ENCODE measurements around the gene CACNG4. TPM values are rescaled to one million over a fixed set of nuclear protein-coding genes. Genes with fewer than 3 reads are reported as not detected.

The CACNG4 gene
- total RNA-seq, 2 experiments from 2014 or later = not detected

DNA sequence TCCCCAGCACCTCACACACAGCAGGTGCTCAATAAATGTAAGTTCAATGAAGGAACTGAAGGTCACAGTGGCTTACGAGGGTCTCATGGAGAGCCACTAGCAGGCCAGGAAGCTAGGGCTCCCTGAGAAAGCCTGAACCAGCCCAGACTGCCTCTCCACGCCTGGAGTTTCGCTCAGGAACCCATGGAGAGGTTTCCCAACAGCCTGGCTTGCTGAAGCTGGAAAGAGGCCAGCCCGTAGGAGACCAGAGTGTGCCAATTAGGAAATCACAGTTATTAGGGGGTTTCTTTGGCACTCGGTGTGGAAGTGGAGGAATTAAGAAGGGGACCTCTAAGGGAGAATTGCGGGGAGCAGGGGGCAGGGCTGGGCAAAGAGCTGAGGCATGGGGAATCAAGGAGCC lies 43.6 kb downstream of the CACNG4 start:
- intact Hi-C loops (cut with micrococcal nuclease; ENCODE audit: unreplicated experiment) = no loop called here
- H3K4me1 ChIP-seq (ENCODE audit: insufficient read depth, low read length, poor library complexity, severe bottlenecking) = peaks cover 10% of the 10 kb centered on the region
- H3K9me2 ChIP-seq (ENCODE audit: insufficient read depth, low read length) = no peaks in the 10 kb centered on the region
- H3K36me3 ChIP-seq (ENCODE audit: insufficient read depth, low read length) = no peaks in the 10 kb centered on the region
- no peak overlapping the region for H3K4me2 ChIP-seq (ENCODE audit: low read length)
- H3K27ac ChIP-seq (ENCODE audit: low read depth, low read length, poor library complexity, severe bottlenecking) = no peak overlapping the region
- H4K20me1 ChIP-seq (ENCODE audit: insufficient read depth, low read length) = no peaks in the 10 kb centered on the region
- CTCF ChIA-PET (ENCODE audit: unreplicated experiment) = no interaction called here
- TF ChIP-seq EZH2phosphoT487 (IDR thresholded peaks at IDR 0.05; ENCODE audit: borderline replicate concordance, low read depth, low read length) = no peak
- TF ChIP-seq, protein P1, sequence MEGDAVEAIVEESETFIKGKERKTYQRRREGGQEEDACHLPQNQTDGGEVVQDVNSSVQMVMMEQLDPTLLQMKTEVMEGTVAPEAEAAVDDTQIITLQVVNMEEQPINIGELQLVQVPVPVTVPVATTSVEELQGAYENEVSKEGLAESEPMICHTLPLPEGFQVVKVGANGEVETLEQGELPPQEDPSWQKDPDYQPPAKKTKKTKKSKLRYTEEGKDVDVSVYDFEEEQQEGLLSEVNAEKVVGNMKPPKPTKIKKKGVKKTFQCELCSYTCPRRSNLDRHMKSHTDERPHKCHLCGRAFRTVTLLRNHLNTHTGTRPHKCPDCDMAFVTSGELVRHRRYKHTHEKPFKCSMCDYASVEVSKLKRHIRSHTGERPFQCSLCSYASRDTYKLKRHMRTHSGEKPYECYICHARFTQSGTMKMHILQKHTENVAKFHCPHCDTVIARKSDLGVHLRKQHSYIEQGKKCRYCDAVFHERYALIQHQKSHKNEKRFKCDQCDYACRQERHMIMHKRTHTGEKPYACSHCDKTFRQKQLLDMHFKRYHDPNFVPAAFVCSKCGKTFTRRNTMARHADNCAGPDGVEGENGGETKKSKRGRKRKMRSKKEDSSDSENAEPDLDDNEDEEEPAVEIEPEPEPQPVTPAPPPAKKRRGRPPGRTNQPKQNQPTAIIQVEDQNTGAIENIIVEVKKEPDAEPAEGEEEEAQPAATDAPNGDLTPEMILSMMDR (conservative IDR thresholded peaks at IDR 0.05; ENCODE audit: low read length) = no peak
- no peak overlapping the region for H2AFZ ChIP-seq (ENCODE audit: low read length)
- H3K9me3 ChIP-seq (ENCODE audit: low read length) = no peaks in the 10 kb centered on the region
- H3K79me2 ChIP-seq (ENCODE audit: insufficient read depth, low read depth, low read length) = no peaks in the 10 kb centered on the region
- H3K4me3 ChIP-seq (ENCODE audit: low read depth, low read length, poor library complexity, severe bottlenecking) = no peak overlapping the region
- POLR2A ChIA-PET = interaction anchor here (0.6 kb wide), 1 partner anchor 144 kb away, joined by 5 read pairs; no protein-coding TSS in a partner anchor
- no peak for DNase-seq (ENCODE audit: low spot score)
- BruUV-seq (replicated peaks) = no TSS peak

DNA sequence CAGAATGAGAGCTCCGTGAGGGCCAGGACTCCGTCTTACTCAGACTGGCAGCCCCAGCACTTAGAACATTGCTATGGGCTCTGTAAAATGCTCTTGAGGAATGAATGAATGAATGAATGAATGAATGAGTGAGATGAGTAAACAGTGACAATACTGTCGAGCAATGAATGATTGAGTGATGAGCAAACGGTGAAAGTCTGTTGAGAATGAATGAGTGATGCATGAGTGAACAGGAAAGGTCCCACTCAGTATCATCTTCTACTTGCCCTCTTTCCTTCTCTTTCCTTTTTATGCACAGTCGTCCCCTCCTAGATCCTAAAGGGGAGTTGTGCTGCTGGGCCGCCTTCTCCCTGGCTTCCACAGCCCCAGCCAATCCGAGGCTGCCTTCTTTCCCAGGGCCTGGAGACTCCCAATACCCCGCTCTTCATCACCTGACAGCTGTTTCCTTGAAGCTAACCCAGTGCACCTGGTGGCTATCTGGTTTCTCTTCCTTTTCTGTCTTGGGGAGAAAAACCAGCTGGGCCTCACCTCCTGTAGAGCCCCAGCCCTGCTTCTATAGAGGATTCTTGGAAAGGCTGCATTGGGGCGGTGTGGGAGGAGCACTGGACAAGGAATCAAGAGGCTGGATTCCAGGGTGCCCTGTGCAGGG lies 47.1 kb downstream of the CACNG4 start:
- H2AFZ ChIP-seq (ENCODE audit: low read length) = no peak overlapping the region
- no peak overlapping the region for H3K27ac ChIP-seq (ENCODE audit: low read depth, low read length, poor library complexity, severe bottlenecking)
- no peaks in the 10 kb centered on the region for H4K20me1 ChIP-seq (ENCODE audit: insufficient read depth, low read length)
- no TSS peak for BruUV-seq (replicated peaks)
- H3K9me3 ChIP-seq (ENCODE audit: low read length) = no peaks in the 10 kb centered on the region
- TF ChIP-seq EZH2phosphoT487 (IDR thresholded peaks at IDR 0.05; ENCODE audit: borderline replicate concordance, low read depth, low read length) = no peak
- TF ChIP-seq, protein P1 (conservative IDR thresholded peaks at IDR 0.05; ENCODE audit: low read length) = no peak
- ChIA-PET POLR2A (interaction anchor here (0.5 kb wide), 1 partner anchor 1050 kb away, joined by 3 read pairs; no protein-coding TSS in a partner anchor), CTCF (ENCODE audit: unreplicated experiment) (interaction anchor here (0.5 kb wide), 1 partner anchor 39 kb away, joined by 9 read pairs; no protein-coding TSS in a partner anchor)
- DNase-seq (ENCODE audit: low spot score) = peak; percentile 47
- intact Hi-C loops (cut with micrococcal nuclease; ENCODE audit: unreplicated experiment) = no loop called here
- no peaks in the 10 kb centered on the region for H3K36me3 ChIP-seq (ENCODE audit: insufficient read depth, low read length)
- H3K4me3 ChIP-seq (ENCODE audit: low read depth, low read length, poor library complexity, severe bottlenecking) = no peak overlapping the region
- 0 out of 2 replicates have a peak overlapping the region, but pooled peaks have one; percentile 19 for H3K4me2 ChIP-seq (ENCODE audit: low read length)
- H3K9me2 ChIP-seq (ENCODE audit: insufficient read depth, low read length) = no peaks in the 10 kb centered on the region
- H3K79me2 ChIP-seq (ENCODE audit: insufficient read depth, low read depth, low read length) = no peaks in the 10 kb centered on the region
- peaks cover 10% of the 10 kb centered on the region for H3K4me1 ChIP-seq (ENCODE audit: insufficient read depth, low read length, poor library complexity, severe bottlenecking)

DNA sequence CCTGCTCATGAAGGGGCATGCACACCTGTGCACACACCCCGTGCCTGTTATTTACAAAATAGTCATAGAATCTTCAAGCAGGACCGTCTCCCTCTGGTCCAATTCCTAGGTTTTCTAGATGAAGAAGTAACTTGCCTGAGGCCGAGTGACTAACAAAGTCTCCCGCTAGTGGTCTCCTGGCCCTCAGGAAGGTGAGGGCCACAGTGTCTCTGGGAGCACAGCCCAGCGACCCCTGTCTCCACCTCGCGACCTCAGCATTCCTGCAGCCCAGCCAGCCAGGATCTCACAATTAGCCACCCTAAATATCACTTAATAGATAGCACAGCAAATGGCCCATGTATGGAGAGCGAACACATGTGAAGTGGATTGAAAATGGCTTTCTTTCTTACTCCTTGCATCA lies 49.4 kb downstream of the CACNG4 start:
- intact Hi-C loops (cut with micrococcal nuclease; ENCODE audit: unreplicated experiment) = no loop called here
- peaks cover 10% of the 10 kb centered on the region for H3K4me1 ChIP-seq (ENCODE audit: insufficient read depth, low read length, poor library complexity, severe bottlenecking)
- POLR2A ChIA-PET = interaction anchor here (0.7 kb wide), 1 partner anchor 231 kb away, joined by 3 read pairs; the partner anchor contains the start of gene HELZ

More for the DNA sequence above, 49.4 kb downstream of the CACNG4 start:
- Histone ChIP-seq H4K20me1 (ENCODE audit: insufficient read depth, low read length) (no peaks in the 10 kb centered on the region), H3K4me3 (ENCODE audit: low read depth, low read length, poor library complexity, severe bottlenecking) (no peak overlapping the region), H3K27ac (ENCODE audit: low read depth, low read length, poor library complexity, severe bottlenecking) (no peak overlapping the region), H3K9me3 (ENCODE audit: low read length) (no peaks in the 10 kb centered on the region), H3K4me2 (ENCODE audit: low read length) (no peak overlapping the region), H2AFZ (ENCODE audit: low read length) (no peak overlapping the region), H3K36me3 (ENCODE audit: insufficient read depth, low read length) (no peaks in the 10 kb centered on the region), H3K79me2 (ENCODE audit: insufficient read depth, low read depth, low read length) (no peaks in the 10 kb centered on the region), H3K9me2 (ENCODE audit: insufficient read depth, low read length) (no peaks in the 10 kb centered on the region)
- no peak for DNase-seq (ENCODE audit: low spot score)
- no peak for TF ChIP-seq EZH2phosphoT487 (IDR thresholded peaks at IDR 0.05; ENCODE audit: borderline replicate concordance, low read depth, low read length)
- TF ChIP-seq, protein P1 (conservative IDR thresholded peaks at IDR 0.05; ENCODE audit: low read length) = no peak
- CTCF ChIA-PET (ENCODE audit: unreplicated experiment) = no interaction called here
- BruUV-seq (replicated peaks) = no TSS peak
